Neural progenitor cell (in vitro differentiated cells): ENCODE measurements around the gene GK. TPM values are rescaled to one million over a fixed set of nuclear protein-coding genes. Genes with fewer than 3 reads are reported as not detected.

Source experiments
- DNase-seq: peaks from one replicate; pipeline ENCODE4 v3.0.0-alpha.2; 2016; ENCODE audit warnings: low spot score
- H2AFZ ChIP-seq: fragments of 200-600 bp; sonication (generic); replicated peaks from 2 replicates; pipeline ENCODE4 v1.6.1; 2016; ENCODE audit warnings: antibody characterized with exemption
- H3F3A ChIP-seq: fragments of 200-600 bp; sonication (generic); 2 replicates; pipeline ENCODE4 v1.6.1; 2016; ENCODE audit warnings: antibody characterized with exemption, low read depth
- H3K27ac ChIP-seq: fragments of 200-600 bp; sonication (generic); 2 replicates; pipeline ENCODE4 v1.5.1; 2016; ENCODE audit warnings: mild to moderate bottlenecking
- H3K27me3 ChIP-seq: fragments of 200-600 bp; sonication (generic); 2 replicates; pipeline ENCODE4 v1.6.1; 2016; ENCODE audit warnings: mild to moderate bottlenecking, moderate library complexity
- H3K36me3 ChIP-seq: fragments of 200-600 bp; sonication (generic); 2 replicates; pipeline ENCODE4 v1.5.1; 2016
- H3K4me1 ChIP-seq: fragments of 200-600 bp; sonication (generic); 2 replicates; pipeline ENCODE4 v1.6.1; 2016; ENCODE audit warnings: mixed run types
- H3K4me2 ChIP-seq: fragments of 200-600 bp; sonication (generic); 2 replicates; pipeline ENCODE4 v1.6.1; 2016
- H3K4me3 ChIP-seq: fragments of 200-600 bp; sonication (generic); 2 replicates; pipeline ENCODE4 v1.5.1; 2016
- H3K79me2 ChIP-seq: fragments of 200-600 bp; sonication (generic); 2 replicates; pipeline ENCODE4 v1.6.1; 2016; ENCODE audit warnings: low read depth
- H3K9ac ChIP-seq: fragments of 200-600 bp; sonication (generic); 2 replicates; pipeline ENCODE4 v1.6.1; 2016
- H3K9me3 ChIP-seq: fragments of 200-600 bp; sonication (generic); 2 replicates; pipeline ENCODE4 v1.5.1; 2016; ENCODE audit warnings: low read depth
- H4K20me1 ChIP-seq: fragments of 200-600 bp; sonication (generic); 2 replicates; pipeline ENCODE4 v1.6.1; 2016; ENCODE audit warnings: low read depth
- H3K27ac Mint-ChIP-seq: 3 replicates; pipeline ENCODE4 v1.8.0; 2021; ENCODE audit warnings: mixed read lengths
- H3K27me3 Mint-ChIP-seq: 2 replicates; pipeline ENCODE4 v1.8.0; 2022; ENCODE audit warnings: low read depth, mild to moderate bottlenecking, inconsistent platforms, moderate library complexity, mixed read lengths; ENCODE audit not compliant: insufficient read depth
- H3K36me3 Mint-ChIP-seq: 3 replicates; pipeline ENCODE4 v1.8.0; 2021; ENCODE audit warnings: mixed read lengths
- H3K4me1 Mint-ChIP-seq: 3 replicates; pipeline ENCODE4 v1.8.0; 2021; ENCODE audit warnings: mixed read lengths
- H3K4me3 Mint-ChIP-seq: 3 replicates; pipeline ENCODE4 v1.8.0; 2021; ENCODE audit warnings: mild to moderate bottlenecking, moderate library complexity, mixed read lengths
- H3K9me3 Mint-ChIP-seq: 3 replicates; pipeline ENCODE4 v1.8.0; 2020; ENCODE audit warnings: mixed read lengths
- EZH2 ChIP-seq: fragments of 200-600 bp; sonication (generic); IDR thresholded peaks from 2 replicates; pipeline ENCODE4 v1.6.1; 2017; ENCODE audit warnings: antibody characterized with exemption, mild to moderate bottlenecking, moderate library complexity
- EZH2phosphoT487 ChIP-seq: fragments of 200-600 bp; sonication (generic); IDR thresholded peaks from 2 replicates; pipeline ENCODE4 v1.6.1; 2017; ENCODE audit warnings: antibody characterized with exemption
- total RNA-seq: library from RNA; depleted of rRNA; stranded (reverse); fragments of >200 nt; gene quantifications from 2 replicates; pipeline ENCODE4 v1.2.3, GENCODE V29; 2015; ENCODE audit warnings: low replicate concordance
- TF ChIP-seq, protein P1 (sequence below): fragments of 200-600 bp; sonication (generic); IDR thresholded peaks from 2 replicates; pipeline ENCODE4 v1.5.1; 2017; ENCODE audit warnings: antibody characterized with exemption, mild to moderate bottlenecking

GK gene
- total RNA-seq, 1 donor from 2014 or later = 4.4 TPM

DNA sequence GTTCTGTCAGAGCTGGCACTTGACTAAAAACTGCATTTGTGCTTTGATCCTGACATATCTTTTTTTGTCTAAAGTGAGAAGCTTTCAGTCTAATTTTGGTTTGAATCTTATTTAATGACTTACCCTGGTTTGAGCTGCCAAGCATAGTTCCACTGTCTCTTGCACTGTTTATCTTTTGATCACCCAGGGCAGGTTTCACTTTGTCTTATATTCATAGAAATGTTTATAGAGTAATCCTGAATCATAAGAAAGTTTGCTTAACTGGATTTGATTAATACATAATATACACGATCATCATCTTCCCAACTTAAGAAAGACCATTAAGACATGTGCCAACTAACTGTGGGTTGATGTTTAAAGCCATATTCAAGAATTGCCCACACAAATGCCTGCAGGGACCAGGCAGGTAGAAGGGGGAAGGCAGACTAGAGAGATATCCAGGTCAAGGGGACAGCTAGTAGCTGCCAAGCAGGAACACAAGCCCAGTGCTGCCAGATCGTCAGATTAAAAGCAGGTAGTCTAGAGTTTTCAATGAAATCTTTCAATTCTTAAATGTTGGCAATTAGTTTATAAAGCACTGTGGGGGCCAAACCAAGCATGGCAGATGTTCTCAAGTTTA, 1.9 kb downstream of the GK start:
- Histone ChIP-seq H3K9ac (no peak overlapping the region), H3K79me2 (no peaks in the 10 kb centered on the region), H3F3A (no peaks in the 10 kb centered on the region), H2AFZ (no peak overlapping the region), H3K27me3 (no peaks in the 10 kb centered on the region), H3K4me2 (no peak overlapping the region), H3K27ac (no peak overlapping the region), H3K4me1 (no peaks in the 10 kb centered on the region), H3K9me3 (no peaks in the 10 kb centered on the region), H3K36me3 (no peaks in the 10 kb centered on the region), H3K4me3 (no peak overlapping the region), H4K20me1 (no peaks in the 10 kb centered on the region)
- TF ChIP-seq, protein P1, sequence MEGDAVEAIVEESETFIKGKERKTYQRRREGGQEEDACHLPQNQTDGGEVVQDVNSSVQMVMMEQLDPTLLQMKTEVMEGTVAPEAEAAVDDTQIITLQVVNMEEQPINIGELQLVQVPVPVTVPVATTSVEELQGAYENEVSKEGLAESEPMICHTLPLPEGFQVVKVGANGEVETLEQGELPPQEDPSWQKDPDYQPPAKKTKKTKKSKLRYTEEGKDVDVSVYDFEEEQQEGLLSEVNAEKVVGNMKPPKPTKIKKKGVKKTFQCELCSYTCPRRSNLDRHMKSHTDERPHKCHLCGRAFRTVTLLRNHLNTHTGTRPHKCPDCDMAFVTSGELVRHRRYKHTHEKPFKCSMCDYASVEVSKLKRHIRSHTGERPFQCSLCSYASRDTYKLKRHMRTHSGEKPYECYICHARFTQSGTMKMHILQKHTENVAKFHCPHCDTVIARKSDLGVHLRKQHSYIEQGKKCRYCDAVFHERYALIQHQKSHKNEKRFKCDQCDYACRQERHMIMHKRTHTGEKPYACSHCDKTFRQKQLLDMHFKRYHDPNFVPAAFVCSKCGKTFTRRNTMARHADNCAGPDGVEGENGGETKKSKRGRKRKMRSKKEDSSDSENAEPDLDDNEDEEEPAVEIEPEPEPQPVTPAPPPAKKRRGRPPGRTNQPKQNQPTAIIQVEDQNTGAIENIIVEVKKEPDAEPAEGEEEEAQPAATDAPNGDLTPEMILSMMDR = no peak
- TF ChIP-seq EZH2 = no peak
- TF ChIP-seq EZH2phosphoT487 = no peak
- no peak for DNase-seq
- Mint-ChIP-seq H3K4me3 (no peak overlapping the region), H3K36me3 (peaks cover 6% of the 10 kb centered on the region), H3K27me3 (no peaks in the 10 kb centered on the region), H3K9me3 (peaks cover 7% of the 10 kb centered on the region), H3K27ac (no peak overlapping the region), H3K4me1 (peaks cover 4% of the 10 kb centered on the region)

- TF ChIP-seq EZH2 (no peak), EZH2phosphoT487 (no peak)
- TF ChIP-seq, protein P1 = no peak
- no peaks in the 10 kb centered on the region for H3K79me2 ChIP-seq
- no peaks in the 10 kb centered on the region for H3K36me3 ChIP-seq
- H3K4me2 ChIP-seq = no peak overlapping the region
- no peak overlapping the region for H2AFZ ChIP-seq
- H3K9me3 ChIP-seq = no peaks in the 10 kb centered on the region
- H3F3A ChIP-seq = no peaks in the 10 kb centered on the region
- no peak for DNase-seq
- Mint-ChIP-seq H3K9me3 (peaks cover 7% of the 10 kb centered on the region), H3K27me3 (no peaks in the 10 kb centered on the region), H3K27ac (no peak overlapping the region), H3K4me3 (no peak overlapping the region), H3K36me3 (peaks cover 6% of the 10 kb centered on the region), H3K4me1 (peaks cover 4% of the 10 kb centered on the region)
- no peaks in the 10 kb centered on the region for H3K4me1 ChIP-seq
- H3K4me3 ChIP-seq = no peak overlapping the region
- H3K27ac ChIP-seq = no peak overlapping the region
- no peaks in the 10 kb centered on the region for H3K27me3 ChIP-seq
- H4K20me1 ChIP-seq = no peaks in the 10 kb centered on the region
- no peak overlapping the region for H3K9ac ChIP-seq
Measured at GRCh38 chrX:30655991-30656390, 2.8 kb downstream of the GK start.

GRCh38 chrX:30657196-30658161, 4.3 kb downstream of the GK start:
- H4K20me1 ChIP-seq = no peaks in the 10 kb centered on the region
- no peak for TF ChIP-seq EZH2
- no peak for TF ChIP-seq EZH2phosphoT487
- TF ChIP-seq, protein P1 = no peak
- H3K9ac ChIP-seq = no peak overlapping the region
- peaks cover 6% of the 10 kb centered on the region for H3K36me3 Mint-ChIP-seq
- H3K27me3 Mint-ChIP-seq = no peaks in the 10 kb centered on the region
- H3K4me1 Mint-ChIP-seq = peaks cover 2% of the 10 kb centered on the region
- no peak for DNase-seq
- H3K27me3 ChIP-seq = no peaks in the 10 kb centered on the region
- no peak overlapping the region for H3K27ac Mint-ChIP-seq
- no peaks in the 10 kb centered on the region for H3K4me1 ChIP-seq
- H3K9me3 ChIP-seq = no peaks in the 10 kb centered on the region
- H3K36me3 ChIP-seq = no peaks in the 10 kb centered on the region
- no peak overlapping the region for H3K4me3 Mint-ChIP-seq
- H3K79me2 ChIP-seq = no peaks in the 10 kb centered on the region
- H3K4me3 ChIP-seq = no peak overlapping the region
- no peak overlapping the region for H3K27ac ChIP-seq
- H3K9me3 Mint-ChIP-seq = peaks cover 3% of the 10 kb centered on the region
- no peak overlapping the region for H2AFZ ChIP-seq
- no peaks in the 10 kb centered on the region for H3F3A ChIP-seq
- H3K4me2 ChIP-seq = no peak overlapping the region
